Middle frontal gyrus (tissue), 1 donor: ENCODE results near the gene PHYHD1.
"Not testable (repeated sequence)": the region's sequence is repeated elsewhere in the genome, so short reads cannot be mapped to it uniquely, and the experiment has no call there.

ENCODE experiments used
- DNase-seq: peaks from one replicate; pipeline ENCODE4 v3.0.0-alpha.2; 2015; ENCODE audit warnings: low spot score; ENCODE audit errors: extremely low spot score

Gene PHYHD1

DNA sequence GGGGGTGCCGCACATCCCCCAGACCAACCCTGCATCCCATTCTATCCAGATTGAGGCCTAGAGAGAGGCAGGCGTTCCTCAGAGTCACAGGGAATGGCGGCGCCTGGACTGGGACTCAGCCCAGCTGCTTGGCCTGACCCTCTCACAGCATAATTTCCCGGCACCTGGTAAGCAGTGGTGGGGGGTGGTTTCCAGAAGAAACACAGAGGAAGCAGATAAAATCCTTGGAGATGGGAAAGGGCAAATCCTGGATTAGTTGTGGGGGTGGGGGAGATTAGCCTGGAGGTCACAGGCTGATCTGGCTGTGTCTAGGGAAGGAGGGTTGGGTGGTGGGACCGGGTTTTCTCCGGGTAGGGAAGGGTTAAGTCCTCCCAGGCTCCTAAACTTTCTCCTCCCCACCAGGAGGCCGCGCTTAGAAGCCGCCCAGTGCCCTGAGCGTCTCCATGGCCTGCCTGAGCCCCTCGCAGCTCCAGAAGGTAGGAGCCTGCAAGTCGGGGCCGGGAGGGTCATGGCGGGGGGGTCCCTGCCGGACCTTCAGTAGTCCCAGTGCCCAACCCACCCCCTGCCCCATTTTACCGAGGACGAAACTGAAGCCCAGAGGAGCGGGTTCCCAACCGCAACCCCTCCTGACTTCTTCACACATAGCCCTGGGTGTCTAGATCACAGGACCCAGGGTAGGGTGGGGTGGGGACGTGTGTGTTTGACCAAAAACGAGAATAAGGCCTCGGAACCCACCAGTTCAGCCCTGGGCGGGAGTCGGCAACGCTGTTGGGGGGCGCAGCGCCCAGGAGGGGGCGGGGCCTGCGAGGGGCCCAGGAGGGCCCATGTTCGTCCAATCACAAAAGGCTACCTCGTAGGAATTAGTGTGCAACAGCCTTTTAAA, 1.3 kb downstream of the PHYHD1 start:
- no peak for DNase-seq

- no peak for DNase-seq
Observed at GRCh38 chr9:128923493-128923883, 2.7 kb downstream of the PHYHD1 start.

- no peak for DNase-seq
Observed at GRCh38 chr9:128927731-128928411, 7.1 kb downstream of the PHYHD1 start.

GRCh38 chr9:128928624-128929023, 7.8 kb downstream of the PHYHD1 start:
- no peak for DNase-seq

DNA sequence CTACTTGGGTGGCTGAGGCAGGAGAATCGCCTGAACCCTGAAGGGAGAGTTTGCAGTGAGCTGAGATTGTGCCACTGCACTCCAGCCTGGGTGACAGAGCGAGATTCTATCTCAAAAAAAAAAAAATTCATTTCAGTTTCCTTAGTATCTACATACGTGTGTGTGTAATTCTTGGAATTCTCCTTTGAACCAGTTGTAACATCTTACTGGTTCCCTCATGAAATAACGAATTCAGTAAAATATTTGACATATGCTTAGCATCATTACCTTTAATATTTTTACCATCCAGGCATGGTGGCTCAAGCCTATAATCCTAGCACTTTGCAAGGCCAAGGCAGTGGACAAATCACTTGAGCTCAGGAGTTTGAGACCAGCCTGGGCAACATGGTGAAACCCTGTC, 8.8 kb downstream of the PHYHD1 start:
- DNase-seq: no peak

DNA sequence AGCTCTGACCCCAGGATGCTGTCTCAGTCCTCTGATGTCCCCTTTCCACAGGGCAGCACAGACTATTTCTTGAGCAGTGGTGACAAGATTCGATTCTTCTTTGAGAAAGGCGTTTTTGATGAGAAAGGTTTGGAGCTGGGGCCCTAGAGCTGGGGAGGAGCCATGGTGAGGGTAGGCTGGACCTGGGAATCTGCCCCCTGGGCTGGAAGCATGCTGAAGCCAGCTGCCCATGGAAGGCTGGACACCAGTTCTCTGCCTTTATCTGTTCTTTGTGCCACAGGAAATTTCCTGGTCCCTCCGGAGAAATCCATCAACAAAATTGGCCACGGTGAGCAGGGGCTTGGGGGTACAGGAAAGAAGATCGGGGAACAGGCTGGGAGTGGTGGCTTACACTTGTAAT, 12.9 kb downstream of the PHYHD1 start:
- DNase-seq: no peak

DNA sequence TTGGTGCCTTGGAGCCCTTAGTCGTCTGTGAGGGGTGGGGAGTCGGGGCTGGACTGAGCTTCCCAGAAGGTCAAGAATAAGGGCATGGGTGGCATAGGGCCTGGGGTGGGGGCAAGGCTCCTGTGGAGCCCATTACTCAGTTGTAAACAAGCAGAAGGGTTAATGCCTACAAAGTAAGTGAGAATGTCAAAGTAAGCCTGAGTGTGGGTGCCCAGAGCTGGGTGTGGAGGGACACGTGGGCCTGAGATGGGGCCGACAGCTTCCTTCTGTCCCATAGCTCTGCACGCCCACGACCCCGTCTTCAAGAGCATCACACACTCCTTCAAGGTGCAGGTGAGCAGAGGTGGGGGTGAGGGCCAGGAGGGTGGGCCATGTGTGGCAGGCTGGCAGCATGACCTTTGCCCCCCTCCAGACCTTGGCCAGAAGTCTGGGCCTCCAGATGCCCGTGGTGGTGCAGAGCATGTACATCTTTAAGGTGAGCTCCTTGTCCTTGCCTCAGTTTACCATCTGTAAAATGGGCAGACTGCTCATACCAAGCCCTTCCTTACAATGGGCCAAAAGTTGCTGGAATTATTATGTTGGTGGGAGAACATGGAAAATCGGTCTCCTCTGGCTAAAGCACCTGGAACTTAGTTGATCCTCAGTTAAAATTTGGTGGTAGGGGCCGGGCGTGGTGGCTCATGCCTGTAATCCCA, 15.5 kb downstream of the PHYHD1 start:
- DNase-seq: no peak

GRCh38 chr9:128937310-128938165, 16.8 kb downstream of the PHYHD1 start:
- no peak for DNase-seq

GRCh38 chr9:128940271-128940921, 19.6 kb downstream of the PHYHD1 start:
- DNase-seq: no peak

DNA sequence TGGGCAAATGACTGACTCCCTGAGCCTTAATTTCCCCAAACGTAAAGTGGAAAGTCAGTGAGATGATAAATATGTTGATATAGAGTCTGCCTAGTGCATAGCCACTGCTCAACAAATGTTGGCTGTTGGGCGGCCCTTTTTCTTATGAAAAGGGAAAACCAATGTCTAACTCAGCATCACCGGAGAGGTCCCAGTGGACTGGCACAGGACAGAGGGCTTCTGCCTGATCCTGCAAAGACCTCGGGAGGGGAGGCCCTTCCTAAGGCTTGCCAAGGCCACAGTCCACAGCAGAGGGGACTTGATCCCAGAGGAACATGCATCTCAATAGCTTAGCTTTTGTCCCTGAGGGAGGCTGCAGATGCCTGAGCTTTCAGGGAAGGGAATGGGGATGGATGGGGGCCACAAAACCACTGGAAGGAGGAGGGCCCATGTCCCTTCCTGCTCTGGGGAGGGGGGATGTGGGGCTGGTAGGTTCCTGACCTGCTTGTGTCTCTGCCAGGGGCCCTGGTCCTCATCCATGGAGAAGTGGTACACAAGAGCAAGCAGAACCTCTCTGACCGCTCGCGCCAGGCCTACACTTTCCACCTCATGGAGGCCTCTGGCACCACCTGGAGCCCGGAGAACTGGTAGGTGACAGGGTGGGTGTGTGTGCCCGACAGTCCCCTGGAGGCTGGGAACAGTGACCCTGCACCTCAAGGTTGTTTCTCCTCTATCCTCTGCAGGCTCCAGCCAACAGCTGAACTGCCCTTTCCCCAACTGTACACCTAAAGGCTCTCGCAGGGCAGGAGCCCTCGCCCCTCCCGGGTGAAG, 20.4 kb downstream of the PHYHD1 start:
- no peak for DNase-seq

GRCh38 chr9:128943832-128944620, 23.2 kb downstream of the PHYHD1 start:
- no peak for DNase-seq

- DNase-seq: not testable (repeated sequence)
Observed at GRCh38 chr9:128944966-128945365, 24.2 kb downstream of the PHYHD1 start.

DNA sequence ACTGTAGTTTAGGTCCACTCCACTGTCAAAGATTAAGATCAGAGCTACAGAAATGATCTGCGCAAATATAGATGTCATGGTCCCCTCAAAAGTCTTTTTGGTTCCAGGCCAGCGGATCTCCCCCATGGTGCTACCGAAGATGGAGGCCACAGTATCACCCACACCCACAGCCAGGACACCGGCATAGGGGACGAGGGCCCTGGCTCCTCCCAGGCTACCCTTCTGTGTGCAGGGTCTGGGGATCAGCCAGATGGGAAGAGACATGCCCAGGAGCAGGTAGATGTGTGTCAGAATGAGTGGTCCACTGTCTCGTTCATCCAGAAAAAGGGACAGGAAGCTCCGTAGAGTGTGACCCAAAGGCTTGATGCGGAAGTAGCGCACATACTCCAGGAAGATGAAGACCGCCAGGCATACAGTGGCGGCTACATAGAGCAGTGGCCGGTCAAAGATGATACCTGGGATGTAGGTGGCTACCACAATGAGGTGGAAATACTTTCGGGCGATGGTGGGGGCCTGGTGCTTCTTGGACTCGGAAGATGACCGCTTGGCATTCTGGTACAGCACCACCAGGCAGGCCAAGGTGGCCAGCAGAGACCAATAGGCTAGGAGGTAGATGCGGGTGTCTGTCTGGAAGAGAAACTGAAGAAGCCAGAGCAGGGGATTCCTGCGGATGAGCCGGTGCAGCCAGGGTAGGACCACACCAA, 25.2 kb downstream of the PHYHD1 start:
- no peak for DNase-seq

GRCh38 chr9:128946571-128947276, 25.9 kb downstream of the PHYHD1 start:
- no peak for DNase-seq

DNA sequence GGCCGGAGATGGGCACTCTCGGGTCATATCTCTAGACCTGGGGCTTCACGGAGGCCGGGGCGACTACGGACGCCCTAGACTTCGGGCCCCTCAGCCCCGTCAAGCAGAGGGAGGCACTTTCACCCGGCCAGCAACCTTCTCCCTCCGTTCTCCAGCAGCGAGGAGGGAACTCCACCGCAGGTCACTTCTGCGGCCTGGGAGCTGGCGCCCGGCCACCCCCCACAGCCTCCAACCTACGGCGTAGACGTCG, 26.4 kb downstream of the PHYHD1 start:
- DNase-seq: no peak

GRCh38 chr9:128947527-128948301, 26.9 kb downstream of the PHYHD1 start, which contains the start of the genes DOLK and NUP188:
TSS of gene DOLK (minus strand) at chr9:128947603. CDS start at chr9:128947303, 300 bp downstream.
TSS of gene NUP188 (plus strand) at chr9:128947699. CDS start at chr9:128947720, 21 bp downstream.
- DNase-seq: peak; percentile 89

- not testable (repeated sequence) for DNase-seq
Observed at GRCh38 chr9:128961403-128961802, 40.6 kb downstream of the PHYHD1 start.
